ENCODE results near the gene LRRC32.
A peak's percentile ranks its signal among the peaks of the same experiment; 100 is the strongest.
"Not testable (repeated sequence)": the region's sequence is repeated elsewhere in the genome, so short reads cannot be mapped to it uniquely, and the experiment has no call there.

The LRRC32 gene

GRCh38 chr11:76644591-76644990 is 26.0 kb downstream of the LRRC32 start:
- no peak for DNase-seq

GRCh38 chr11:76643711-76644110 is 26.8 kb downstream of the LRRC32 start:
- DNase-seq = not testable (repeated sequence)

DNA sequence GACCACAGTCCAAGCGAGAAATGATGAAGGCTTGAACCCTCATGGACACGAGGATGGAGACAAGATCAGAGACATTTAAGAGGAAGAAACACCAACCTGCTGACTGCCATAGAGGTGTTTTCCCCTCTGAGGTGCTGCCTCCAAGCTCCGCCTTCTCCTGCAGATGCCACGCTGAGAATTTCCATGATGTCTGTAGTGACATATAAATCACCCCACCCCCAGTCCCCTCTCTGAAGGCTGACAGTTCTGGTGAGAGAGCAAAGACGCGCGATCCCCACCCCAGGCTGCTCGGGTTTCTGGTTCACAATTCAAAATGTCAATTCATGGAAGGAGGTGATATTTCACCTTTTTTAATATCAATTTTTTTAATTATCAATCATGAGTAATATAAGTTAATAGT is 28.2 kb downstream of the LRRC32 start:
- peak; percentile 26 for DNase-seq

DNA sequence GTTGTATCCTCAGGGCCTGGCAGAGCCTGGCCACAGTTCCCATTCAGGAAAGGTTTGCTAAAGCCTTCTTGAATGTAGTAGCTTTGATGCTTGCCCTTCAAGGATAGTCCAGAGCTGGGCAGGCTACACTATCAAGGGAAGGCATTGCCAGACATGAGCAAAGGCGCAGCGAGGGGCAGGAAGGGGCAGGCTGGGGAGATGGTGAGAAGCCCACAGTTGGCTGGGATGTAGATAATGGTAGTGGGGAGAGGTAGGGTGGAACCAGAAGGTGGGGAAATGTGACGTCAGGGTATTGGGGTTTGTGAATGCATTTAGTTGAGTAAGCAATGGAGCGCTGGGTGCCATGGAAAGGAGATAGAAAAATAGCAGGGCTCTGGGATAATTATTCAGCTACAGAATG is 28.6 kb downstream of the LRRC32 start:
- DNase-seq = no peak

- no peak for DNase-seq
Observed at GRCh38 chr11:76640501-76640900, 30.0 kb downstream of the LRRC32 start.

DNA sequence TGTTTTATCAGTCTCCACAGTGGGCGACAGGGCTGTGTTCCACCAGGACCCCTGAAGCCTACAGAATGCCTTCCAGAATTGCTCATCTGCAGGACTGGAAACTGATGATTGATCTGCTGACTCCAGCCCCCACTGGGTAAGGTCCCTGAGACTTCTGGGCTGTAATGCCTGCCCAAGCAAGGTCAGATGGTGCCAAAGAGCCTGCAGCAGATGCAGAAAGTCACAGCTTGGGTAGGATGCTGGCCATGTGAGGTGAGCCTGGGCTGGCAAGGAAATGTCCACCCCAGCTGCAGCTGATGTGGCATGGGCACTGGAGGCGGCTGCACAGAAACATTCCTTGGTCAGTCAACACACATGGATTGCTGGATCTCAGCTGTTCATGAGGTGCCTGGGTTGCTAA is 30.9 kb downstream of the LRRC32 start:
- no peak for DNase-seq

- DNase-seq = no peak
Observed at GRCh38 chr11:76638270-76639197, 32.0 kb downstream of the LRRC32 start.

DNA sequence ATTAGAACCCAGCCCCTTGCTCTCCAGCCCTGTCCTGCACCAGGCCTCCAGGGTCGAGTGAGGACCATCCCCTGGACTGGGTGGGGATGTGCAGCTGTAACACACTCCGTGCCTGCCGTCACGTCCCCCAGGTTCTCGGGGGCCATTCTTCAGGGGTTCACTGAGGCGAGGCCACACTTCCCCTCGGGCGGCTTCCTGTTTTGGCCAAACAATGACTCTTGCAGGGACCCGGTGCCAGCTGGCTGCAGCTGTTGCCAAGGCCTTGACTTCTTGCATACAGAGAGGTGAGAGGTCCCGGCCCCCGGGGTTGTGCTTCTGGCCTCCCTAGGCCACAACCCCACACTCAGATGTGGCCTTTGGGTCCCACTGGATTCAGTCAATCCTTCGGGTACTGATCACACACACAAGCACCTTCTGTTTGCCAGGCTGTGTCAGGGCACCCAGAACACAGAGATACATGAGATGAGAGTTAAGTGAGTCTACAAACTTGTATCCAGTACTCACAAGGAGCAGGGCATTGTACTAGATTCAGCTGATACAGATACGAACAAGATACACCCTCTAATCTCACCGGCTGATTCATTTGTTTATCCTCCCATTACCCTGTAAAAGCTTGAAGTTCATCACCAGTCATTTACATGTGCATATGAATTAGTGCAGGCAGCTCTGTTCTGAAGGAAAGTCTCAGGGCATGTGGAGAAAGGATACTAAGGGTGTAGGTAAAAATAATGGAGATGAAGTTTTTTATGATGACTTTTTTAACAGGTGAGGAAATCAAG is 32.9 kb downstream of the LRRC32 start:
- DNase-seq = no peak

- DNase-seq = no peak
Observed at GRCh38 chr11:76636826-76637460, 33.6 kb downstream of the LRRC32 start.

GRCh38 chr11:76635991-76636738 is 34.4 kb downstream of the LRRC32 start:
- no peak for DNase-seq

- no peak for DNase-seq
Observed at GRCh38 chr11:76634886-76635285, 35.7 kb downstream of the LRRC32 start.

DNA sequence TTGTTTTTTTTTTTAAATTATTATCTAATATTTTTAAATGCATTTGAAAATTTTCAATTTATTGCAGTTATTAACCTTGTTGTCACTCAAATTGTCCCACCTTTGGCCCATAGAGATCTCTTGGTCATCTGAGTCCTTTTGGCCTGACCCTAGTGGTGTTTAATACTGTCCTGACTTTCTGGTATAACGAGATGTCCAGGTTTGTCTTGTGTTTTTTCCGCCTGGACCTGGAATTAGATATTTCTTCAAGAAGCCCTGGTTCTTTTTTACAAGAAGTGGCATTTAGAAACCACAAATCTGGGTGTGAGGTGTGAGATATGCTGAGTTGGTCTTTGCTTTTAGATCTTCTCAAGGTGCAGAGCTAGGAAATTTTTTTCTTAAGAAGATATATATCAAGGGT is 38.1 kb downstream of the LRRC32 start:
- no peak for DNase-seq

- DNase-seq = no peak
Observed at GRCh38 chr11:76631566-76632308, 38.8 kb downstream of the LRRC32 start.

- no peak for DNase-seq
Observed at GRCh38 chr11:76630600-76631281, 39.8 kb downstream of the LRRC32 start.

DNA sequence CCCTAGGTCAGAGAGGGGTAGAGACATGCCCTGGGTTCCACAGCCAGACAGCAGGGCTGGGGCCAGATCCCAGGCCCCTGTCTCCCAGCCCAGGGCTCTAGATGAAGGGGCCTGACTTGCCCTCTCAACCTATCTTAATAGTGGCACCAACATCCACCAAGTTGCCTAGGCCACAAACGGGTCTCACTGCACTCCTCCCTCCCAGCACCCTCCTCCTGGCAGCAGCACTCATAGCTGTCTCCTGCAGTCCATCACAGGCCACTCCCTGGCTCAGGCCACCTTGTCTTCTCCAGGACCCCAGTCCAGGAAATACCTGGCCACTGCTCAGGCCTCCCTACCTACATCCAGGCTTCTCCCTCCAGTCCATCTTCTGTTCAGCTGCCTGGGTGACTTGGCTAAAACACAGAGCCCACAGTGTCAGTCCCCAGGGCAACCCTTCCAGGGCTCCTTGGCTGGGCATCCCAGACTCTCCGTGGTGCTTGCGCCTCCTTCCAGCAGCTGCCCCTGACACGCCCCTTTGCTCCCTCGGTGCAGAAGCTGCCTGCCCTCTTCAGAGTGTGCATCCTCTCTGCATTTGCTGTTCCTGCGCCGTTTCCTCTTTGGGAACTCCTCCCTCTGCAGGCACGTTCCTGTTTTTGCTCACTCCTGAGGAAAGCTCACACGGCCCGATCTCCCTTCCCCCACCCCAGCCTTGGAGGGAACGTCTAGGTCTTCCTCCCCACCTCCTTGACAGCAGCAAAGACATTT is 40.5 kb downstream of the LRRC32 start:
- DNase-seq = no peak

GRCh38 chr11:76629116-76629852 is 41.3 kb downstream of the LRRC32 start:
- peak; percentile 20 for DNase-seq

DNA sequence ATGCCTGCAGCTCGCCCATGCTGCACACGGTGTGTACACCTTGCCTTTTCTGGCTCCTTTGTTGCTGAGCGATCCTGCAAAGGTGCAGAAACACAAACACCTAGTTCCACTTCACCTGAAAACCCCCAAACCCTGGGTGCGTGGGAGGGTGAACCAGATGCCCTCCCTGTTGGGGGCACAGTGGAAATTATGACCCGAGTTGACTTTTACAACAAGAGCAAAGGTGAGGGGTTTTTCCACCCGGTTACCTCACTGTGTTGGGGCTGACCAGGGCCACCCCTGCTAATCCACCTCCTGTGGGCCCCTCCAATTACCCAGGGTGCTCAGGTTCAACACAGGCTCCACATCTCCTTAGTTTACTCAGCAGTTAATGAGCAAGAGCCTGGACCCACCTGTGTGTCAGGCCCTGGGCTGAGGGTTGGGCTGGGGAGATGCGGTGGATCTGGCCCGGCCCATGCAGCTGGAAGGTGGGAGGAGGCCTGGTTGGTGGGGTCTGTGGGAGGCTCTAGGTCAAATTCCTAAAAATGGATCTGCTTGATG is 42.1 kb downstream of the LRRC32 start:
- peak; percentile 41 for DNase-seq

DNA sequence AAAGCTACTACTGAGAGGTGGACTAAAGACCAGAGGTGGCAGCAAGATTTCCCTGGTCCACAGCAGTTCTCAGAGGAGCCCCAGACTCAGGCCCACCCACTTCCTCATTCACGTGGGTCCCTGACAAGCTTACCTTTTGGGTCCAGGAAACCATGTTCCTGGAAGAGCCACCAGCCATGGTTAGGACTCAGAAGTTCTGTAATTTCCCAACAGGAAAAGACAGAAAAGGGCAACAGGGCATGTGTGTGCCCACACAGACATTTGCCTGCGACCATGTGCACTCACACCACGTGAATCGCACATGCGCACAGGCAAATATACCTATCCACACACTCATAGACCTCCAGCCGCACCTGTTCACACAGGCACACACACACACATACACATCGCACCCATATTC is 42.9 kb downstream of the LRRC32 start:
- no peak for DNase-seq

DNA sequence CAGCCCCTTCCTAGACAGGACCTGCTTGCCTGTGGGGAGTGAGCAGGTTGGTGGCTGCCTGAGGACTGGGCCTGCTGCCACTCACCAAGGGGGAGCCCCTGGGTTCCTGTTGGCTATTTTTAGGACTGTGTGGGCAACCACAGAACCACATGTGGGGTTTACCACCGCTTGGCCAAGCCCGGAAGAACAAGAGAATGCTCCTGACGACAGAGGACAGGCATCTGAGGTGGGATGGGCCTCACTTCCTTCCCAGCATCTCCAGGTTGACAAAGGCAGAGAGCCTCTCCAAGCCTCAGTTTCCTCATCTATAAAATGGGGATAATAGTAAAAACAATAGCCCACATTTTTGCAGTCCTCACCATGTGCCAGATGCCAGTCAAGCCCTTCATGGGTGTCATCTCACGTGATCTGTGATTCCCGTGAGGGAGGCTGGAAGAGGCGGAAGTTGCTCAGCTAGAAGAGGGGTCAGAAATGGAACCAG is 43.6 kb downstream of the LRRC32 start:
- peak; percentile 47 for DNase-seq

Measured in activated naive CD4-positive, alpha-beta T cell treated with Interleukin-2 at 50 U/mL for 16 hours (primary cell).